ENCODE measurements around the gene VAPA.

DNA sequence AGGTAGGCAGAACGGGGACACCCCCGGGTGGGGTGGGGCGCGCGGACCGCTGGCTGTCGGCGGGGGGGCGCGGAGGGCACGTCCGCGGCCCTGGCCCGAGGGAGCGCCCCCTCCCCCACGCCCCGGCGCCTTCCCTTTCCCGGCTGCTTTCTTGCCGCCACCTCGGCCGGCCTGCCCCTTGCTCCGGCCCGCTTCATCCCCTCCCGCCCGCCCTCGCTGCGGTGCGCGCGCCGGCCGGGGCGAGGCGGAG lies 443 bp downstream of the VAPA start:
- TF ChIP-seq POLR2A (IDR thresholded peaks at IDR 0.05; ENCODE audit: low read depth, low read length) (no peak), POLR2AphosphoS5 (IDR thresholded peaks at IDR 0.05; ENCODE audit: low read depth, low read length) (no peak), SPI1 (IDR thresholded peaks at IDR 0.05; ENCODE audit: low read depth, low read length) (no peak), TAF1 (IDR thresholded peaks at IDR 0.05; ENCODE audit: low read depth, low read length) (no peak)

All from GM12891 (cell line).